ENCODE results near the gene KYAT1. TPM values are rescaled to one million over a fixed set of nuclear protein-coding genes. Genes with fewer than 3 reads are reported as not detected.
A peak's percentile ranks its signal among the peaks of the same experiment; 100 is the strongest.
"Not testable (repeated sequence)": the region's sequence is repeated elsewhere in the genome, so short reads cannot be mapped to it uniquely, and the experiment has no call there.

KYAT1 gene
- total RNA-seq, 2 donors from 2014 or later, result 8.8 to 13.8 TPM

DNA sequence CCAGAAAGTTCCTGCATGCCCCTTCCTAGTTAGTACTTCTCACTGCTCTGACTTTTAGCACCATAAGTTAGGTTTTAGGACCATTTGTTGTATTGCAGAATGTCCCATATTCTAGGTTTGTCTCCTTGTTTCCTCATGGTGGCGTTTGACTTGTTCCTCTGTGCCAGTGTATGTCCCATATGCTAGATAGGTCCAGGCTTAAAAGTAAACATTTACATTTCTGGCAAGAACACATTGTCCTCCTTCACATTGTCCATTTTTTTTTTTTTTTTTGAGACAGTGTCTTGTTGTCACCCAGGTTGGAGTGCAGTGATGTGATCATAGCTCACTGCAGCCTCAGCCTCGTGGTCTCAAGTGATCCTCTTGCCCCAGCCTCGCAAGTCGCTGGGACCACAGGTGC is 79.3 kb downstream of the KYAT1 start:
- no peak overlapping the region for H3K4me3 Mint-ChIP-seq
- ATAC-seq (replicated peaks in 1 of 2) (no peak), DNase-seq (no peak)
- no peaks in the 10 kb centered on the region for H3K9me3 Mint-ChIP-seq
- H3K4me1 Mint-ChIP-seq (ENCODE audit: low read depth), result no peaks in the 10 kb centered on the region
- H3K27me3 Mint-ChIP-seq (ENCODE audit: low read depth), result no peaks in the 10 kb centered on the region
- H3K27ac Mint-ChIP-seq, result peak overlapping the region; percentile 44
- H3K36me3 Mint-ChIP-seq (ENCODE audit: insufficient read depth in 2 of 2), result peaks cover 2 to 16% of the 10 kb centered on the region in 2 donors

DNA sequence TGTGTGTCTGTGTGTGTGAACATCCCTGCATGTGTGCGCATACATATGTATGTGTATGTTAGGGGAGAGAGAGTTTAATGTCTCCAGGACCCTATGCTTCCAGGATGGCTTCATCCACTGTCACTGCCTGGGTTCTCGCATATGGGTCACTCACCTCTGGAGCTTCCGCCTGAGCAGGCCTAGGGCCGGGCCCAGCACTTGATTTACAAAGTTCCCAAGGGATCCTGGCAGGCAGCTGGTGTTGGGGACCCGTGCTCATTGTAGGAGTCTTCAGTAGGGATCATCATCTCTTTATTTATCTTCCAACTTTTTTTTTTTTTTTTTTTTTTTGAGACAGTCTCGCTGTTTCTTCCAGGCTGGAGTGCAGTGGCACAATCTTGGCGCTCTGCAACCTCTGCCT is 81.7 kb downstream of the KYAT1 start:
- Mint-ChIP-seq H3K27ac (no peak overlapping the region), H3K36me3 (ENCODE audit: insufficient read depth in 2 of 2) (peaks cover 2 to 13% of the 10 kb centered on the region in 2 donors), H3K9me3 (no peaks in the 10 kb centered on the region), H3K27me3 (ENCODE audit: low read depth) (no peaks in the 10 kb centered on the region), H3K4me3 (no peak overlapping the region), H3K4me1 (ENCODE audit: low read depth) (no peaks in the 10 kb centered on the region)
- DNase-seq (no peak), ATAC-seq (replicated peaks in 1 of 2) (no peak)

DNA sequence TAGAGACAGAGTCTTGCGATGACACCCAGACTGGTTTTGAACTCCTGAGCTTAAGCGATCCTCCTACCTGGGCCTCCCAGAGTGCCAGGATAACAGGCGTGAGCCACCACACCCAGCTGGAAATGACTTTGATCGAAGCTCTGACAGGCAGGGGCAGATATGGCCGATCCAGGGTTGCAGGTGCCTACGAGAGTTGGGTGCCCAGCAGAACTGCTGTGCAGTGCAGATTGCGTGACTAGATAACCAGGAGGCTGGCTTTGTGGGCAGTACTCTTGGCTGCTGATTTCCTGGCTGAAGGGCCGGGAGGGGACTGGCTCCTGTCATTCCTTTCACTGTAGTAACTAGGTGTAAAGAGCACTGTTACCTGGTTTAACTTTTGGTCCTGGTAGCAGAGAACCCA is 82.9 kb downstream of the KYAT1 start:
- Mint-ChIP-seq H3K4me3 (no peak overlapping the region), H3K9me3 (no peaks in the 10 kb centered on the region), H3K4me1 (ENCODE audit: low read depth) (no peaks in the 10 kb centered on the region), H3K27me3 (ENCODE audit: low read depth) (no peaks in the 10 kb centered on the region), H3K27ac (no peak overlapping the region), H3K36me3 (ENCODE audit: insufficient read depth in 2 of 2) (peaks cover 2 to 13% of the 10 kb centered on the region in 2 donors)
- ATAC-seq (replicated peaks in 1 of 2), result no peak
- DNase-seq, result no peak

DNA sequence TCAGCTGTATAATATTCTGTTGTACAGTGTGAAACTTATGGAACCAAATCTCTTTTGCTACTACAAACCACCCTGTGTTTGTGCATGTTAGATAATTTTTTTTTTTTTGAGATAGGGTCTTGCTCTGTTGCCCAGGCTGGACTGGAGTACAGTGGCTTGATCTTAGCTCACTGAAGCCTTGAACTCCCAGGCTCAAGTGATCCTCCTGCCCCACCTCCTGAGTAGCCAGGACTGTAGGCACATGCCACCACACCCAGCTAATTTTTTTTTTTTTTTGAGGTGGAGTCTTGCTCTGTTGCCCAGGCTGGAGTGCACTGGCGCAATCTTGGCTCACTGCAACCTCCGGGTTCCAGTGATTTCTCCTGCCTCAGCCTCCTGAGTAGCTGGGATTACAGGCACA is 86.8 kb downstream of the KYAT1 start:
- not testable (repeated sequence) for DNase-seq; H3K4me1 Mint-ChIP-seq (ENCODE audit: low read depth); ATAC-seq (replicated peaks in 1 of 2); H3K36me3 Mint-ChIP-seq (ENCODE audit: insufficient read depth in 2 of 2); H3K9me3 Mint-ChIP-seq; H3K27me3 Mint-ChIP-seq (ENCODE audit: low read depth); H3K4me3 Mint-ChIP-seq; H3K27ac Mint-ChIP-seq

DNA sequence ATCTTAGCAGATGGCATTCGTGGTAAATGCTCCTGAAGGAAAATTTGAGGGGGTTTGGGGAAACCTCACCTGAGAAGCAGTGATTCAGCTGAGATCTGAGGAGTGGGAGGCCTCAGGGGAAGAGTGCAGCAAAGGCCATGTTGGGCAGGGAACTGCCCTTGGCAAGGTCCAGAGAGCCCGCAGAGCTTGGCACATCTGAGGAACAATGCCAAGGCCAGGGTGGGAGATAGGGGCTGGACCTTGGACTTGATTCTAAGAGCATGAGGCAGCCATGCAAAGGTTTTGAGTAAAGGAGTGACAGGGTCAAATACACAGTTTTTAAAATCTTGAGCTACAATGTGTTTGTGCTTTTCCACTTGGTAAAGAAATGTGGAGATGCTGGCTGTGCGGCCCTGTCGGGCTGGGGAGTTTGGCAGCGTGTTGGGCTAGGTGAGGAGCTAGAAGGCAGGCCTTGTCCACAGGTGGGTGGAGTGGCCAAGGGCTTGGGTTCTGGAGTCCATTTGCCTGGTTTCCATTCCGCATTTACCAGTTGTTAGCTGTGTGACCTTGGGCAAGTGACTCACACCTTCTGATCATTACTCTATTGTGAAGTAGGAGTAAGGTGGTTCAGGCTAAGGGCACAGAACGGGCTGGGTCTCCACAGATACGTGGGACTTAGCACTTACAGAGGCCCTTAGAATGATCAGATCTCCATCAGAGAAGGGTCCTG is 88.6 kb downstream of the KYAT1 start:
- Mint-ChIP-seq H3K36me3 (ENCODE audit: insufficient read depth in 2 of 2) (peaks cover 3 to 4% of the 10 kb centered on the region in 2 donors), H3K4me3 (no peak overlapping the region)

DNA sequence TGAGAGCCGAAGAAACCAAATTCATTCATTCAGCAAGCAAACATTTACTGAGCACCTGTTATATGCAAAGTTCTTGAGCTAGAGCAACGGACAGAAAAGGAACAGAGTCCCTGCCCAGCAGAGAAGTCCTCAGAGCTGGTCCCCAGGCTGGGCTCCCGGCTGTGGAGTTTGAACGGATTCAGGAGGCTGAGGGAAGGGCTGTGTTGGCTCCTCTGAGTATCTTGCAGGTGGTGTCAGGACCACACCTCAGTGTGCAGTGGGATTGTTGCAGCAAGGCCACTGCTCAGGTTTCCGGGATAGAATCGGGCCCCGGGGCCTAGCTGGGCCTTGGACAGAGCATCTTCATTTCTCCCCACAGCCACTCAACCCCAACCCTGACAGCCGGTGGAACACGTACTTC is 89.6 kb downstream of the KYAT1 start:
- ATAC-seq (replicated peaks in 1 of 2) (no peak), DNase-seq (no peak)
- no peaks in the 10 kb centered on the region for H3K27me3 Mint-ChIP-seq (ENCODE audit: low read depth)
- no peaks in the 10 kb centered on the region for H3K9me3 Mint-ChIP-seq
- no peak overlapping the region for H3K4me3 Mint-ChIP-seq
- H3K4me1 Mint-ChIP-seq (ENCODE audit: low read depth), result peaks cover 13% of the 10 kb centered on the region
- H3K36me3 Mint-ChIP-seq (ENCODE audit: insufficient read depth in 2 of 2), result peaks cover 2 to 5% of the 10 kb centered on the region in 2 donors
- H3K27ac Mint-ChIP-seq, result no peak overlapping the region

More for the DNA sequence above, 88.6 kb downstream of the KYAT1 start:
- no peaks in the 10 kb centered on the region for H3K9me3 Mint-ChIP-seq
- DNase-seq, result no peak
- peaks cover 8% of the 10 kb centered on the region for H3K4me1 Mint-ChIP-seq (ENCODE audit: low read depth)
- H3K27me3 Mint-ChIP-seq (ENCODE audit: low read depth), result no peaks in the 10 kb centered on the region
- peak overlapping the region; percentile 48 for H3K27ac Mint-ChIP-seq
- ATAC-seq (replicated peaks in 1 of 2), result no peak

DNA sequence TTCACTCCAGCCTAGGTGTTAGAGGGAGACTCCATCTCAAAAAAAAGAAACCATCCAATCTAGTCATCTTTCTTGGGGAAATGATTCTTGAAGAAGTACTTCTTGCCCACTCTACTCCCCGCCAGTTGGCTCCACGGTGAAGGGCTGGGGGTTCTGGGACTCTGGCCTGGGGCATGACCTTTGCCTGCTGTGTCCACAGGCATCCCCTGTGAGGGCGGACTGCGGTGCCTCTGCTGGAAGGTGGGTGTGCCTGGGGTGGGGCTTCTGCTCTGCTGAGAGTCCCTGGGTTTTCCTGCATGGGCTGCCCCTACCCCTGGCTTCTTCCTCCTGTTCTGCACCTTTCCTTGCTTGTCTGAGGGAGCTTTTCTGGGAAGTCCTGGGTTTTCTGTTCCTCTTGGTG is 91.2 kb downstream of the KYAT1 start:
- Mint-ChIP-seq H3K36me3 (ENCODE audit: insufficient read depth in 2 of 2) (peaks cover 2 to 5% of the 10 kb centered on the region in 2 donors), H3K9me3 (no peaks in the 10 kb centered on the region), H3K27ac (no peak overlapping the region), H3K4me1 (ENCODE audit: low read depth) (peaks cover 18% of the 10 kb centered on the region), H3K27me3 (ENCODE audit: low read depth) (no peaks in the 10 kb centered on the region), H3K4me3 (no peak overlapping the region)
- no peak for DNase-seq
- ATAC-seq (replicated peaks in 1 of 2), result no peak

DNA sequence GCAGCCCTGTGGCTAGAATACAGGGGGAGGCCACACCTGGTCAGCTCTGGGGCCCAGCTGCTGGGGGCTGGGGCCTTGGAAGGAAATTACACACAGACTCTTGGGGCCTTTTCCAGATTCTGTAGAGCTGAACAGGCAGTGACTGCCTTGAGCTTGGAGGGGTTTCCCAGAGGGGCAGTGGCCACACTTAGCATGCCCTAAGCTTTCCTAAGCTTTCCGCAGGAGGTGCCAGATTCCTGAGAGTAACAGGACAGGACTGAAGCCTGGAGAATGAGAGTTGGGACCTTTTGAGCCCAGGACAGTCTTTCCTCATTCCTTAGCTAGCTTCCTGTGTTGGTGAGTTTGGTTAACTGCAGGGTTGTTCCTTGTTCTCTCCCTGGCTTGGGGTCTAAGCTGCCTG is 93.3 kb downstream of the KYAT1 start:
- no peaks in the 10 kb centered on the region for H3K9me3 Mint-ChIP-seq
- no peaks in the 10 kb centered on the region for H3K27me3 Mint-ChIP-seq (ENCODE audit: low read depth)

DNA sequence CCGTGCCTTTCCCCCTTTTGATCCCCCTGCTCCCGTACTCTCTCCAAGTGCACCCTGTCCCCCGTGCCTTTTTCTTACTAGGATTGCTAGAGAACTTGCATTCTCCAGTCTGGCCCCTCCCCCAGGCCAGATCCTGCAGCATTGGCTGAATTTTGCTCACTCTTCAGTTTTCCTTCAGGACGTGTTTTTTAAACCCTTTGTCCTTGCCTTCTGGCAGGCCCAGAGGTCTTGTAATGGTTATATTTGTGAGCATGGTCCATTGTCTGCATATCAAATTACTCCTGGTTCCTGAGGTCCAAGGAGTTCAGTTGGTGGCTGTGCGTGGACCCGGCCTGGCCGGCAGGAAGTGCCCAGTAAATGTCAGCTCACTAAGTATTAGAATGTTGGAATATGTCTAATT is 94.1 kb downstream of the KYAT1 start:
- ATAC-seq (replicated peaks in 1 of 2) (no peak), DNase-seq (peak; percentile 2 to 6)
- Mint-ChIP-seq H3K4me1 (ENCODE audit: low read depth) (peaks cover 18% of the 10 kb centered on the region), H3K9me3 (no peaks in the 10 kb centered on the region), H3K27ac (peak overlapping the region; percentile 94), H3K4me3 (peak overlapping the region; percentile 97 to 99), H3K36me3 (ENCODE audit: insufficient read depth in 2 of 2) (peaks cover 2% of the 10 kb centered on the region in 2 donors), H3K27me3 (ENCODE audit: low read depth) (no peaks in the 10 kb centered on the region)

More for the DNA sequence above, 93.3 kb downstream of the KYAT1 start:
- DNase-seq (no peak), ATAC-seq (replicated peaks in 1 of 2) (no peak)
- Mint-ChIP-seq H3K27ac (no peak overlapping the region), H3K4me3 (peak overlapping the region; percentile 97 to 99), H3K4me1 (ENCODE audit: low read depth) (peaks cover 18% of the 10 kb centered on the region), H3K36me3 (ENCODE audit: insufficient read depth in 2 of 2) (peaks cover 2% of the 10 kb centered on the region in 2 donors)

DNA sequence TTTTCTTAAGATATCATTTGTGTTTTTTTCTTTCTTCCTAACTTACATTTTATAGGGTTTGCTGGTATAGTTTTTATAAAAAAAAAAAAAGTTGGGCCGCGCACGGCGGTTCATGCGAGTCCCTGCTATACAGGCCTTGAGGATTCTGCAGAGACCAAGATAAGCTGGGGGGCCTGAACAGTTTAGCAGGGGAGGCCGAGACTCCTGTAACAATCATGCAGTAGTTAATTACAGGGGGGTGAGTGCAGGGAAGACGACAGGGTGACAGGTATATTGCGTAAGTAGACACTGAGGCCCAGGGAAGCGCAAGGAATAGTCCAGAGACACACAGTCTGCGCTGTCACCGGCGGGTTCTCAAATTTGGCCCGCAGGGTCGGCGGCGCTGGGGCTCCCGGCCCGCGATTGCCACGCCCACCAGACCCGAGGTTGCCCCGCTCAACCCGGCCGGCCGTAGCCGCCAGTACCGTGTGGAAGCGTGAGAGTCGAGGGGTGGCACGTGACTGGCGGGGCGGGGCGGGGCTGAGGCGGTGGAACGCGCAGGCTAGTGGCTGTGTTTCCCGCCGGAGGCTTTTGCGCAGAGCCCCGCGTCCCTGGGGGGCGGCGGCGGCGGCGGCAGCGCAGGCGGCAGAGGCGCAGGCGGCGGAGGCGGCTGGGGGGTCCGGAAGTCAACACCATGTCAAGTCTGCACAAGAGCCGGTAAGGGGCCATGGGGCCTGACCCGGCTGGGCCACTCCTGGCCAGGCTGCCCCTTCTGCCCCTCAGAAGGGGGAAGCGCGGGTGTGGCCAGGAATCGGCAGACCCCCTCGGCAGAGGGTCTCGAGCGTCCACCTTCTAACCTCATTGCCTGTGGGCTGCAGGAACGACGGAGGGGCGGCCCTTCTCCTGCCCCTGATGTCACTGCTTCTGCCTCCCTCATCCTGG is 94.8 kb downstream of the KYAT1 start, which contains the start of gene TBC1D13:
TBC1D13 (plus strand) TSS at position 573 of the 921 bp plus-strand sequence; CDS start at position 674, 101 bp downstream.
- peak within 1 kb of the TSS; percentile 94 for H3K27ac Mint-ChIP-seq
- H3K36me3 Mint-ChIP-seq (ENCODE audit: insufficient read depth in 2 of 2), result peaks cover 2% of the 10 kb centered on the region in 2 donors
- ATAC-seq (replicated peaks in 1 of 2) (peak; percentile 99 to 100), DNase-seq (peak; percentile 94)
- H3K27me3 Mint-ChIP-seq (ENCODE audit: low read depth), result no peaks in the 10 kb centered on the region
- peaks cover 18% of the 10 kb centered on the region for H3K4me1 Mint-ChIP-seq (ENCODE audit: low read depth)
- no peaks in the 10 kb centered on the region for H3K9me3 Mint-ChIP-seq
- peak within 1 kb of the TSS; percentile 97 to 99 for H3K4me3 Mint-ChIP-seq

DNA sequence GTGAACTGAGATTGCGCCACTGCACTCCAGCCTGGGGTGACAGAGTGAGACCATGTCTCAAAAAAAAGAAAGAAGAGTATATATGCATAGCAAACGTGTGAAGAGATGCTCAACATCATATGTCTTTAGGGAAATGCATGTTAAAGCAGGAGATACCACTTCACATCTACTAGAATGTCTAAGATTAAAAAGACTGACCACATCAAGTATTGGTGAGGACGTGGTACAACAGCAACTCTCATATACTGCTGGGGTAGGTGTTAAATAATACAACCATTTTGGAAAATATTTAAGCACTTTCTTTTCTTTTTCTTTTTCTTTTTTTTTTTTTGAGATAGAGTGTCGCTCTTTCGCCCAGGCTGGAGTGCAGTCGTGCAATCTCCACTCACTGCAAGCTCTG is 96.3 kb downstream of the KYAT1 start:
- Mint-ChIP-seq H3K36me3 (ENCODE audit: insufficient read depth in 2 of 2) (peaks cover 4 to 5% of the 10 kb centered on the region in 2 donors), H3K9me3 (peaks cover 3% of the 10 kb centered on the region in 2 donors), H3K4me3 (peak overlapping the region in 1 of 2 donors; percentile 31), H3K27me3 (ENCODE audit: low read depth) (no peaks in the 10 kb centered on the region), H3K27ac (no peak overlapping the region), H3K4me1 (ENCODE audit: low read depth) (peaks cover 24% of the 10 kb centered on the region)
- ATAC-seq (replicated peaks in 1 of 2), result no peak
- no peak for DNase-seq

All from activated T-cell treated with anti-CD3 and anti-CD28 coated beads, Interleukin-2, amount 50 U/mL, for 72 hours (primary cell).